Hepatocyte (in vitro differentiated cells): ENCODE measurements around the gene CYP27A1. TPM values are rescaled to one million over a fixed set of nuclear protein-coding genes. Genes with fewer than 3 reads are reported as not detected.
A peak's percentile ranks its signal among the peaks of the same experiment; 100 is the strongest.

Experiments
- DNase-seq: peaks from one replicate; pipeline ENCODE4 v3.0.0-alpha.2; 2016; ENCODE audit warnings: low spot score
- H2AFZ ChIP-seq: fragments of 200-600 bp; sonication (generic); 2 replicates; pipeline ENCODE4 v1.6.0; 2016; ENCODE audit warnings: antibody characterized with exemption, mild to moderate bottlenecking
- H3K27ac ChIP-seq: fragments of 200-600 bp; sonication (generic); 2 replicates; pipeline ENCODE4 v1.5.1; 2016; ENCODE audit warnings: mild to moderate bottlenecking
- H3K27me3 ChIP-seq: fragments of 200-600 bp; sonication (generic); 2 replicates; pipeline ENCODE4 v1.6.1; 2016
- H3K36me3 ChIP-seq: fragments of 200-600 bp; sonication (generic); replicated peaks from 2 replicates; pipeline ENCODE4 v1.5.1; 2016; ENCODE audit warnings: low read depth; ENCODE audit not compliant: insufficient read depth
- H3K4me1 ChIP-seq: fragments of 200-600 bp; sonication (generic); 2 replicates; pipeline ENCODE4 v1.5.1; 2016; ENCODE audit warnings: mild to moderate bottlenecking, moderate library complexity; ENCODE audit not compliant: insufficient read depth
- H3K4me2 ChIP-seq: fragments of 200-600 bp; sonication (generic); 2 replicates; pipeline ENCODE4 v1.6.0; 2016
- H3K4me3 ChIP-seq: fragments of 200-600 bp; sonication (generic); 2 replicates; pipeline ENCODE4 v1.5.1; 2016; ENCODE audit warnings: mild to moderate bottlenecking
- H3K79me2 ChIP-seq: fragments of 200-600 bp; sonication (generic); 2 replicates; pipeline ENCODE4 v1.6.0; 2017; ENCODE audit warnings: mild to moderate bottlenecking
- H3K9me2 ChIP-seq: fragments of 200-600 bp; sonication (generic); replicated peaks from 2 replicates; pipeline ENCODE4 v1.6.0; 2017; ENCODE audit warnings: mild to moderate bottlenecking; ENCODE audit not compliant: insufficient read depth
- H3K9me3 ChIP-seq: fragments of 200-600 bp; sonication (generic); 2 replicates; pipeline ENCODE4 v1.5.1; 2016; ENCODE audit warnings: low read depth, mild to moderate bottlenecking
- H4K20me1 ChIP-seq: fragments of 200-600 bp; sonication (generic); 2 replicates; pipeline ENCODE4 v1.6.0; 2016; ENCODE audit warnings: mild to moderate bottlenecking; ENCODE audit not compliant: insufficient read depth, poor library complexity, severe bottlenecking
- EZH2 ChIP-seq: fragments of 200-600 bp; sonication (generic); IDR thresholded peaks from 2 replicates; pipeline ENCODE4 v1.6.1; 2016; ENCODE audit warnings: antibody characterized with exemption, mild to moderate bottlenecking, borderline replicate concordance
- EZH2phosphoT487 ChIP-seq: fragments of 200-600 bp; sonication (generic); IDR thresholded peaks from one replicate; pipeline ENCODE4 v1.6.1; 2018; ENCODE audit warnings: antibody characterized with exemption, mild to moderate bottlenecking, low read depth, moderate library complexity; ENCODE audit not compliant: unreplicated experiment, severe bottlenecking
- WGBS: methylation state at CpG from one replicate; pipeline ENCODE4 v1.1.6; 2016; ENCODE audit warnings: low lambda C conversion rate; ENCODE audit errors: missing lambda C conversion rate; 5-methylcytosine and 5-hydroxymethylcytosine counted together
- polyA plus RNA-seq: library from polyadenylated mRNA; unstranded; fragments of >200 nt; fragmentation: Nextera tagmentation; extraction: Ambion mirVana; gene quantifications from 2 replicates; pipeline ENCODE4 v1.2.1, GENCODE V29; 2016
- total RNA-seq: library from RNA; depleted of rRNA; stranded (reverse); fragments of >200 nt; gene quantifications from 2 replicates; pipeline ENCODE4 v1.2.3, GENCODE V29; 2014
- TF ChIP-seq, protein P1 (sequence below): fragments of 200-600 bp; sonication (generic); IDR thresholded peaks from 2 replicates; pipeline ENCODE4 v1.5.1; 2016; ENCODE audit warnings: antibody characterized with exemption, mild to moderate bottlenecking; ENCODE audit not compliant: poor library complexity

CYP27A1 gene
- total and polyA plus RNA-seq, 2 experiments from 2014 or later, result 34.5 to 44.8 TPM

DNA sequence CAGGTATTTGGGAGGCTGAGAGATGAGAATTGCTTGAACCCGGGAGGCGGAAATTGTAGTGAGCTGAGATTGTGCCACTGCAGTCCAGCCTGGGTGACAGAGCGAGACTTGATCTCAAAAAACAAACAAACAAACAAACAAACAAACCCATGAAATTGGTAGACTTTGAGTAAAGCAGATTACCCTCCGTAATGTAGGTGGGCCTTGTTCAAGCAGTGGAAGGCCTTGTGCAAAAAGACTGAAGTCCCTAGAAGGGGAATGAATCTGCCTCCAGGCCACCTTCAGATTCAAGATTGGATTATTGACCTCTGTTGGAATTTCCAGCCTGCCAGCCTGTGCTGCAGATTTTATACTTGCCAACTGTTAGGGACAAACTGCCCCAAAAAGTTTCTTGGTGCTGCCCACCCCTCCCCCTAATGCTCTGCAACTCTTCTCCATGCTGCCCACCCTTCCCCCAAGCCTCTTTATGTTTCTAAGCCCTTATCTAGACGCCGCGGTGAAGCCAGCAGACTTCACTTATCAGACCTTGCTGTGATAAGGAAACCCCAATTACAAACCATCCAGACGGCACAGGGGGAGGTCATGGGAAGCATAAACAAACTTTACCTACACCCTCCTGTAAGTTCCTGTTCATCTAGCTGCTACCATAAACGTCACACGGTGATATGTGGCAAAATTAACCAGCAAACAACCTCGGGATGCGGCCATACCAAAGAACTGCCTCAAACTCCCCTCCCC, 17.0 kb downstream of the CYP27A1 start:
- Histone ChIP-seq H4K20me1 (peaks cover 2% of the 10 kb centered on the region), H3K4me3 (no peak overlapping the region), H3K27me3 (no peaks in the 10 kb centered on the region), H3K27ac (peak overlapping the region; percentile 68), H3K9me2 (no peaks in the 10 kb centered on the region), H3K79me2 (peaks cover 59% of the 10 kb centered on the region), H3K36me3 (no peaks in the 10 kb centered on the region), H2AFZ (peak overlapping the region; percentile 17), H3K4me2 (peak overlapping the region; percentile 53), H3K4me1 (peaks cover 24% of the 10 kb centered on the region), H3K9me3 (no peaks in the 10 kb centered on the region)
- no peak for TF ChIP-seq EZH2phosphoT487
- TF ChIP-seq, protein P1, sequence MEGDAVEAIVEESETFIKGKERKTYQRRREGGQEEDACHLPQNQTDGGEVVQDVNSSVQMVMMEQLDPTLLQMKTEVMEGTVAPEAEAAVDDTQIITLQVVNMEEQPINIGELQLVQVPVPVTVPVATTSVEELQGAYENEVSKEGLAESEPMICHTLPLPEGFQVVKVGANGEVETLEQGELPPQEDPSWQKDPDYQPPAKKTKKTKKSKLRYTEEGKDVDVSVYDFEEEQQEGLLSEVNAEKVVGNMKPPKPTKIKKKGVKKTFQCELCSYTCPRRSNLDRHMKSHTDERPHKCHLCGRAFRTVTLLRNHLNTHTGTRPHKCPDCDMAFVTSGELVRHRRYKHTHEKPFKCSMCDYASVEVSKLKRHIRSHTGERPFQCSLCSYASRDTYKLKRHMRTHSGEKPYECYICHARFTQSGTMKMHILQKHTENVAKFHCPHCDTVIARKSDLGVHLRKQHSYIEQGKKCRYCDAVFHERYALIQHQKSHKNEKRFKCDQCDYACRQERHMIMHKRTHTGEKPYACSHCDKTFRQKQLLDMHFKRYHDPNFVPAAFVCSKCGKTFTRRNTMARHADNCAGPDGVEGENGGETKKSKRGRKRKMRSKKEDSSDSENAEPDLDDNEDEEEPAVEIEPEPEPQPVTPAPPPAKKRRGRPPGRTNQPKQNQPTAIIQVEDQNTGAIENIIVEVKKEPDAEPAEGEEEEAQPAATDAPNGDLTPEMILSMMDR, result no peak
- no peak for TF ChIP-seq EZH2
- peak; percentile 28 for DNase-seq
- 32% methylated on average over 12 of the region's 12 CpGs for WGBS

DNA sequence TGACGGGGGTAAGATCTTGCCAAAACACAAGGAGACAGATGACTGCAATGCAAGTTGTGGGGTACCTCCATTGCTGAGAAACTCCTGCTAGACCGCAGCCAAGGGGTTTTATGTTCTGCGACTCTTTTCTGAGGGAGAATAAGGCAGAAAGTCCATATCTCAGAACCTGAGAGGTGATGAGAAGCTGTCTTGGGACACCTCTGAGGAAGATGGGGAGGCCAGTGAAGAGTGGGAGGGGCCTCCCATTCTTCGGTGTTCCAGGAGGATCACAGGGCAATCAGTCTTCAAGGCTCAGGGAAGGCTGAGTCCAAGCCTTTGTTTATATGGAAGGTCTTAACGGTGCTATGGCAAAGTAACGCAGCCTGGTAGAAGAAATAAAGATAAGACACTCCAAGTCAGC, 18.0 kb downstream of the CYP27A1 start:
- Histone ChIP-seq H2AFZ (no peak overlapping the region), H3K79me2 (peaks cover 63% of the 10 kb centered on the region), H3K9me2 (no peaks in the 10 kb centered on the region), H3K9me3 (peaks cover 5% of the 10 kb centered on the region), H3K4me3 (no peak overlapping the region), H3K36me3 (no peaks in the 10 kb centered on the region), H3K27me3 (no peaks in the 10 kb centered on the region), H3K4me2 (peak overlapping the region; percentile 53), H4K20me1 (peaks cover 2% of the 10 kb centered on the region), H3K27ac (peak overlapping the region; percentile 68), H3K4me1 (peaks cover 24% of the 10 kb centered on the region)
- DNase-seq, result no peak
- TF ChIP-seq, protein P1, result no peak
- no peak for TF ChIP-seq EZH2phosphoT487
- no peak for TF ChIP-seq EZH2
- WGBS, result 38% methylated on average over 6 of the region's 6 CpGs

DNA sequence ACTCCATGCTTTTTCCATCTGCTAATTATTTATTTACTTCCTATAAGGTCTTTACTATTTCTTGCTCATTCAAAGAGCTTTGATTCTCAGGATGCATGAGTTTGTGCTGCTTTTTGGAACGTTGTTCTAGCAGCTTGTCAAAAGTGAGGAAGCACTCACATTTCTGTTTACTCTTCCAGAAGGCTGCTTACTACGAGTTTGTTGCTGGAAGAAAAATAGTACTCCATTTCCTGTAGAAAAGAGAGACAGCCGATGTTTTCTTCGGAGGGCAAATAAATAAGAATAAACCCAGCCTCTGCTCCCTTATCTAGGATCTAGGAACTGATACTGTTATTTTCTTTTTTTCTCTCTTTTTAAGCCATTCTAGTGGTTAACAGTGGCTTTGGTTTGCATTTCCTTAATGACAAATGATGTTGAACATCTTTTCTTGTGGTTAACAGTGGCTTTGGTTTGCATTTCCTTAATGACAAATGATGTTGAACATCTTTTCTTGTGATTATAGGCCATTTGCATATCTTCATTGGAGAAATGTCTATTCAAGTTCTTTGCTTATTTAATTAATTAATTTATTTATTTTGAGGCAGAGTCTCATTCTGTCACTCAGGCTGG, 20.5 kb downstream of the CYP27A1 start:
- no peaks in the 10 kb centered on the region for H3K9me2 ChIP-seq
- no peaks in the 10 kb centered on the region for H4K20me1 ChIP-seq
- H2AFZ ChIP-seq, result no peak overlapping the region
- no peak overlapping the region for H3K27ac ChIP-seq
- no peaks in the 10 kb centered on the region for H3K36me3 ChIP-seq
- 41% methylated on average over 4 of the region's 4 CpGs for WGBS
- peaks cover 37% of the 10 kb centered on the region for H3K4me1 ChIP-seq
- peak overlapping the region; percentile 10 for H3K4me2 ChIP-seq
- no peak for DNase-seq
- peaks cover 53% of the 10 kb centered on the region for H3K79me2 ChIP-seq
- peaks cover 5% of the 10 kb centered on the region for H3K9me3 ChIP-seq
- H3K4me3 ChIP-seq, result no peak overlapping the region
- H3K27me3 ChIP-seq, result no peaks in the 10 kb centered on the region
- TF ChIP-seq EZH2, result no peak
- TF ChIP-seq, protein P1, result no peak
- TF ChIP-seq EZH2phosphoT487, result no peak
